ENCODE data around the gene AK5. TPM values are rescaled to one million over a fixed set of nuclear protein-coding genes. Genes with fewer than 3 reads are reported as not detected.
"Not testable (repeated sequence)": the region's sequence is repeated elsewhere in the genome, so short reads cannot be mapped to it uniquely, and the experiment has no call there.

The AK5 gene
- total RNA-seq, 2 experiments from 2014 or later, result 4.6 to 5.6 TPM

DNA sequence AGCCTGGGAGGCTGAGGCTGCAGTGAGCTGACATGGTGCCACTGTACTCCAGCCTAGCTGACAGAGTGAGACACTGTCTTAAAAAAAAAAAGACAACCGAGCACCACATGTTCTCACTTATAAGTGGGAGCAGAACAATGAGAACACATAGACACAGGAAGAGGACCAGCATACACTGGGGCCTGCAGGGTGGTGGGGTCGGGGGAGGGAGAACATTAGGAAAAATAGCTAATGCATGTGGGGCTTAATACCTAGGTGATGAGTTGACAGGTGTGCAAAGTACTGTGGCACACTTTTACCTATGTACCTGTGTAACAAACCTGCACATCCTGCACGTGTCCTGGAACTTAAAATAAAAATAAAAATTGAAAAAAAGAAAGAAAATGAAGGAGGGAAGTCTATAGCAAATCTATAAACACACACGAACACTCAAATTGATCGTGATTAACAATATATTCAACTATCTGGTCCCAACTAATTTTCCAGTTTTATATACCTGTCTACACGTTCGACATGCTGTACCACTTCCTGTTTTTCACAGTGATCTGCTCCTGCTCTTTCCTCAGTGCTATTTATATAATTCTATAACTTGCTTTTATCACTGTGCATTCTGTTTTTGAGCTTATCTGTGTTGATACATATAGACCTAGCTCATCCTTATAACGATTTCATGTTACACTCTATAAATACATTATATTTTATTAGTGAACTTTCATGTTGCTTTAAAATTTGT lies 27.2 kb downstream of the AK5 start:
- peaks cover 9% of the 10 kb centered on the region for H3K36me3 Mint-ChIP-seq (ENCODE audit: low read depth)
- DNase-seq (no peak), ATAC-seq (peak; percentile 37)
- peaks cover 46% of the 10 kb centered on the region for H3K4me1 Mint-ChIP-seq (ENCODE audit: low read depth)
- ChIA-PET CTCF (interaction anchor here (1.5 kb wide), 1 partner anchor 28 kb away, joined by 3 read pairs; no protein-coding TSS in a partner anchor), POLR2A (no interaction called here)
- H3K4me3 Mint-ChIP-seq, result peak overlapping the region; percentile 38
- peak overlapping the region; percentile 89 for H3K27ac Mint-ChIP-seq
- H3K27me3 Mint-ChIP-seq, result no peaks in the 10 kb centered on the region
- TF ChIP-seq, protein P1, sequence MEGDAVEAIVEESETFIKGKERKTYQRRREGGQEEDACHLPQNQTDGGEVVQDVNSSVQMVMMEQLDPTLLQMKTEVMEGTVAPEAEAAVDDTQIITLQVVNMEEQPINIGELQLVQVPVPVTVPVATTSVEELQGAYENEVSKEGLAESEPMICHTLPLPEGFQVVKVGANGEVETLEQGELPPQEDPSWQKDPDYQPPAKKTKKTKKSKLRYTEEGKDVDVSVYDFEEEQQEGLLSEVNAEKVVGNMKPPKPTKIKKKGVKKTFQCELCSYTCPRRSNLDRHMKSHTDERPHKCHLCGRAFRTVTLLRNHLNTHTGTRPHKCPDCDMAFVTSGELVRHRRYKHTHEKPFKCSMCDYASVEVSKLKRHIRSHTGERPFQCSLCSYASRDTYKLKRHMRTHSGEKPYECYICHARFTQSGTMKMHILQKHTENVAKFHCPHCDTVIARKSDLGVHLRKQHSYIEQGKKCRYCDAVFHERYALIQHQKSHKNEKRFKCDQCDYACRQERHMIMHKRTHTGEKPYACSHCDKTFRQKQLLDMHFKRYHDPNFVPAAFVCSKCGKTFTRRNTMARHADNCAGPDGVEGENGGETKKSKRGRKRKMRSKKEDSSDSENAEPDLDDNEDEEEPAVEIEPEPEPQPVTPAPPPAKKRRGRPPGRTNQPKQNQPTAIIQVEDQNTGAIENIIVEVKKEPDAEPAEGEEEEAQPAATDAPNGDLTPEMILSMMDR (IDR thresholded peaks at IDR 0.05), result no peak
- intact Hi-C loops (cut with micrococcal nuclease), result no loop called here
- H3K9me3 Mint-ChIP-seq, result peaks cover 7% of the 10 kb centered on the region

DNA sequence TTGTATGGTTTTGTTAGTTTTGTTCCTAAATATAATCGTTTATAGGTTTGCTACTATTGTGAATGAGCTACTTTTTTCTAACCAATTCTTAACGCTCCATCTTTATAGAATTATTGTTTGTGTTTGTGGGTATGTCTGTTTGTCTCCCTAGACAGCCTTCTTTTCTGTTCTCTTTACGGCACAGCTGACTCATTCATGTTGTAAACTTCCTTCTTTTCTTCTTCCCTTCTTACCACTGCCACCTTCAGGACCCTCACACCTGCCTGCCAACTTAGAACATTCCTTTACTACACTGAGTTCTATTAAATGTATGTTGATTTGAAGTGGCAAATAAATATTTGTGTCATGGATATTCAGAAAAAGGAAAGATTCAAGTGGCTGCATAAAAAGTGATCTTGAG lies 29.1 kb downstream of the AK5 start:
- no peak for DNase-seq
- Mint-ChIP-seq H3K27me3 (no peaks in the 10 kb centered on the region), H3K36me3 (ENCODE audit: low read depth) (peaks cover 9% of the 10 kb centered on the region), H3K9me3 (peaks cover 3% of the 10 kb centered on the region), H3K4me3 (no peak overlapping the region), H3K27ac (peak overlapping the region; percentile 30), H3K4me1 (ENCODE audit: low read depth) (peaks cover 44% of the 10 kb centered on the region)
- TF ChIP-seq, protein P1 (IDR thresholded peaks at IDR 0.05), result no peak
- intact Hi-C loops (cut with micrococcal nuclease), result no loop called here
- POLR2A ChIA-PET, result no interaction called here
- ATAC-seq, result no peak
- CTCF ChIA-PET, result interaction anchor here (1.0 kb wide), 1 partner anchor 11 kb away, joined by 3 read pairs; no protein-coding TSS in a partner anchor

DNA sequence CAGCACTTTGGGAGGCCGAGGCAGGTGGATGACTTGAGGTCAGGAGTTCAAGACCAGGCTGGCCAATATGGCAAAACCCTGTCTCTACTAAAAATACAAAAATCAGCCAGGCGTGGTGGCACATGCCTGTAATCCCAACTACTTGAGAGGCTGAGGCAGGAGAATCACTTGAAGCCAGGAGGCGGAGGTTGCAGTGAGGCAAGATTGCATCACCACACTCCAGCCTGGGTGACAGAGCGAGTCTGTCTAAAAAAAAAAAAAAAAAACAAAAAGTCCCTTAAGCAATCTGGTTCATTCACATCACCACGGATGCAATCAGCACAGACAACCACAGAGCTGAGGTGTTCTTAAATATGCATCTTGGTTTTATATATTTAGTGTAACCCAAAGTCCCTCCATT lies 30.5 kb downstream of the AK5 start:
- H3K27ac Mint-ChIP-seq, result peak overlapping the region; percentile 77
- POLR2A ChIA-PET, result interaction anchor here (1.1 kb wide), 1 partner anchor 51 kb away, joined by 3 read pairs; no protein-coding TSS in a partner anchor

DNA sequence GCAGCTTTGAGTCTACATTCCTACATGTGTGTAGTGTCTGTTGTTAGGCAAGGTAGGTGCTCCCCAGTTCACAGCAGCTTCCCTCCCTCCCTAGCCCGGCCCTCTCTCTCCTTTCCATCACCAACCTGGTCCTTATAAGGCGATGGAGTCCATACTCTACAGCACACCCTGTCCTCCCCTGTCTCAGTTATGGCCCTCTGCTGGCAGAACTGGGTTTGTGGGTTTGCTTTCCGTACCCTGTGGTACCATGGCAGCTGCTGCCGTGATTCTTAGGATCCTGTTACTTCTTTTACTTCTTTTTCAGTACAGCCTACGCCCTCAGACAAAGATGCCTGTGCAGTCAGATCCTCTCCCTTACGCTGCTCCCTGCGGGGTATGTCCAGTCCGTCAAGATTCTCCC lies 31.7 kb downstream of the AK5 start:
- ChIA-PET POLR2A (interaction anchor here (0.7 to 1.1 kb wide), 2 partner anchors 50 to 655 kb away, joined by 3 read pairs; no protein-coding TSS in a partner anchor), CTCF (interaction anchor here (0.8 to 1.9 kb wide), 4 partner anchors 8 to 23 kb away, joined by 3 to 6 read pairs (median 4); no protein-coding TSS in a partner anchor)
- Mint-ChIP-seq H3K27me3 (no peaks in the 10 kb centered on the region), H3K36me3 (ENCODE audit: low read depth) (peaks cover 9% of the 10 kb centered on the region), H3K9me3 (no peaks in the 10 kb centered on the region), H3K4me3 (no peak overlapping the region), H3K4me1 (ENCODE audit: low read depth) (peaks cover 31% of the 10 kb centered on the region), H3K27ac (peak overlapping the region; percentile 10)
- TF ChIP-seq, protein P1 (IDR thresholded peaks at IDR 0.05), result peak; percentile 19
- DNase-seq, result peak; percentile 43
- intact Hi-C loops (cut with micrococcal nuclease), result no loop called here
- peak; percentile 70 for ATAC-seq

More for the DNA sequence above, 30.5 kb downstream of the AK5 start:
- ATAC-seq (peak; percentile 66), DNase-seq (peak; percentile 49)
- H3K9me3 Mint-ChIP-seq; H3K4me3 Mint-ChIP-seq; H3K36me3 Mint-ChIP-seq (ENCODE audit: low read depth); H3K27me3 Mint-ChIP-seq; intact Hi-C loops (cut with micrococcal nuclease): not testable (repeated sequence)
- H3K4me1 Mint-ChIP-seq (ENCODE audit: low read depth), result peaks cover 39% of the 10 kb centered on the region
- CTCF ChIA-PET, result interaction anchor here (0.8 kb wide), 1 partner anchor 10 kb away, joined by 3 read pairs; no protein-coding TSS in a partner anchor

DNA sequence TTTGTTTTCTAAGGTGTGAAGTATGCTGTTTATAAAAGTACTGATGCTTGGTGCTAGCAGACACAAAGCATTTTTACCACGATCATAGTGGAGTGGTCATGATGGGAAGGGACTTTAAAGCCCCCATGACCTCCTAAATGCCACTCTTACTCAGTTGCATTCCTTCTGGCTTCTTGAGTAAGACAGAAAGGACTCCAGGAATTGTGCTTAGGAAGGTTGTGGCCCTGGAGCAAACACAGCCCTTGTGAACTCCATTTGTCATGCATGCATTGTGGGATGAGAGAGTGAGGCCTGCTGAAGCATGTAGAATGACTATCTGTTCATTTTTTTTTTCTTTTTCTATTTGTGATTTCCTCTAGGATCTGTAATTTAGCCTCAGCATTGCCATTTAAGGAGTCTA lies 34.2 kb downstream of the AK5 start:
- CTCF ChIA-PET, result no interaction called here
- H3K4me1 Mint-ChIP-seq (ENCODE audit: low read depth), result peaks cover 19% of the 10 kb centered on the region
- no peak for ATAC-seq
- intact Hi-C loops (cut with micrococcal nuclease), result no loop called here
- POLR2A ChIA-PET, result interaction anchor here (0.6 kb wide), 1 partner anchor 50 kb away, joined by 3 read pairs; no protein-coding TSS in a partner anchor
- no peaks in the 10 kb centered on the region for H3K27me3 Mint-ChIP-seq
- H3K9me3 Mint-ChIP-seq, result no peaks in the 10 kb centered on the region
- peaks cover 6% of the 10 kb centered on the region for H3K36me3 Mint-ChIP-seq (ENCODE audit: low read depth)
- no peak overlapping the region for H3K4me3 Mint-ChIP-seq
- H3K27ac Mint-ChIP-seq, result no peak overlapping the region
- TF ChIP-seq, protein P1 (IDR thresholded peaks at IDR 0.05), result no peak
- DNase-seq, result no peak
